ENCODE data around the gene PLEKHF1.

DNA sequence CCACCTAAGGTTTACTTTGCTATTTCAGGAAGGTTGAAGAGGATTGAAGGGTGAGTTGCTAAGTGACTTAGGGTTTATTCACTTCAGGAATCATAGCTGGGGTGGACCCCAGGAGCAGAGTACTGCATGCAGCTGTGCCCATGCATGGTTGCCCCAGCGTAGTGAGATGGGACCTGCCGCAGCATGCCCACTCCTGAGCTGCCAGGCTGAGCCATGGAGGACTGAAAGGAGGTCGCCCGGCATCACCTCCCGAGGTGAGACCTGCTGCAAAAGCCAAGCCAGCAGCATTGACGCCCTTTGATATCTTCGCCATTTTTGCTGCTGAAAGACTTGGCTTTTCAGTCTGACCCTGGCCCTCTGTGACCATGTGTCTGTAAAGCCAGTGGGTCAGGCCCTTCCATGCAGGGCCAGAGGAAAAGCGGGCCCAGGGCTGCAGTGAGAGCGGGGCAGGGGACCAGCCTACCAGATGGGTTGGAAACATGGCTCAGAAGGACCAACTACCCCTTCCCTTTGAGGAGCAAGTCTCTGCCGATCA lies 49.3 kb upstream of the PLEKHF1 start:
- TF ChIP-seq, protein P1, sequence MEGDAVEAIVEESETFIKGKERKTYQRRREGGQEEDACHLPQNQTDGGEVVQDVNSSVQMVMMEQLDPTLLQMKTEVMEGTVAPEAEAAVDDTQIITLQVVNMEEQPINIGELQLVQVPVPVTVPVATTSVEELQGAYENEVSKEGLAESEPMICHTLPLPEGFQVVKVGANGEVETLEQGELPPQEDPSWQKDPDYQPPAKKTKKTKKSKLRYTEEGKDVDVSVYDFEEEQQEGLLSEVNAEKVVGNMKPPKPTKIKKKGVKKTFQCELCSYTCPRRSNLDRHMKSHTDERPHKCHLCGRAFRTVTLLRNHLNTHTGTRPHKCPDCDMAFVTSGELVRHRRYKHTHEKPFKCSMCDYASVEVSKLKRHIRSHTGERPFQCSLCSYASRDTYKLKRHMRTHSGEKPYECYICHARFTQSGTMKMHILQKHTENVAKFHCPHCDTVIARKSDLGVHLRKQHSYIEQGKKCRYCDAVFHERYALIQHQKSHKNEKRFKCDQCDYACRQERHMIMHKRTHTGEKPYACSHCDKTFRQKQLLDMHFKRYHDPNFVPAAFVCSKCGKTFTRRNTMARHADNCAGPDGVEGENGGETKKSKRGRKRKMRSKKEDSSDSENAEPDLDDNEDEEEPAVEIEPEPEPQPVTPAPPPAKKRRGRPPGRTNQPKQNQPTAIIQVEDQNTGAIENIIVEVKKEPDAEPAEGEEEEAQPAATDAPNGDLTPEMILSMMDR (IDR thresholded peaks at IDR 0.05; ENCODE audit: borderline replicate concordance, extremely low read depth, low read length, poor library complexity, severe bottlenecking), result no peak
- no peak for TF ChIP-seq EZH2 (IDR thresholded peaks at IDR 0.05; ENCODE audit: borderline replicate concordance, low read depth, low read length, severe bottlenecking)

Data from DND-41 (cell line).